HepG2 (cell line): Measurements from ENCODE around the gene ZIC4. TPM values are rescaled to one million over a fixed set of nuclear protein-coding genes. Genes with fewer than 3 reads are reported as not detected.

Experiments used
- DMAP1 ChIP-seq: IDR thresholded peaks from 2 replicates; pipeline ENCODE4 v1.6.1; 2016
- DPF2 ChIP-seq: sonication (generic); formaldehyde crosslinking; IDR thresholded peaks from 2 replicates; pipeline ENCODE4 v1.4.0; 2020; ENCODE audit warnings: mild to moderate bottlenecking, low read depth, missing genetic modification reagents, borderline replicate concordance
- FOXO1 ChIP-seq: sonication (generic); formaldehyde crosslinking; IDR thresholded peaks from 2 replicates; pipeline ENCODE4 v1.4.0; 2020; ENCODE audit warnings: missing genetic modification reagents
- GATAD2A ChIP-seq: IDR thresholded peaks from 2 replicates; pipeline ENCODE4 v1.6.1; 2016
- GMEB2 ChIP-seq: IDR thresholded peaks from 2 replicates; pipeline ENCODE4 v1.6.1; 2016; ENCODE audit warnings: missing biosample characterization, missing genetic modification reagents, low read depth
- POLR2A ChIP-seq, 2 experiments: IDR thresholded peaks; 2 replicates each; pipeline ENCODE4 v1.6.1; 2011; ENCODE audit warnings: low read depth in 2 of 2, low read length in 2 of 2, mild to moderate bottlenecking in 1 of 2, moderate library complexity in 1 of 2; ENCODE audit not compliant: insufficient read depth in 1 of 2
- PRMT3 ChIP-seq: sonication (generic); formaldehyde crosslinking; IDR thresholded peaks from 2 replicates; pipeline ENCODE4 v1.8.1; 2022; ENCODE audit warnings: low read depth, mild to moderate bottlenecking, moderate library complexity, missing genetic modification reagents, borderline replicate concordance
- RBFOX2 ChIP-seq: fragments of 200-400 bp; formaldehyde crosslinking; IDR thresholded peaks from 2 replicates; pipeline ENCODE4 v1.6.1; 2017; ENCODE audit warnings: low read depth, mild to moderate bottlenecking, low read length
- USF2 ChIP-seq, 2 experiments: sonication (generic) in 1 of 2; formaldehyde crosslinking in 1 of 2; IDR thresholded peaks; 2 replicates each; pipeline versions ENCODE4 v1.5.1 to v1.6.1; 2011 to 2020; ENCODE audit warnings: borderline replicate concordance in 1 of 2, low read depth in 1 of 2, low read length in 1 of 2, mild to moderate bottlenecking in 1 of 2, missing genetic modification reagents in 1 of 2, moderate library complexity in 1 of 2
- ZNF44 ChIP-seq: sonication (generic); formaldehyde crosslinking; IDR thresholded peaks from 2 replicates; pipeline ENCODE4 v1.5.1; 2020; ENCODE audit warnings: mild to moderate bottlenecking, missing genetic modification reagents
- ZNF713 ChIP-seq: sonication (generic); formaldehyde crosslinking; IDR thresholded peaks from 2 replicates; pipeline ENCODE4 v1.4.0; 2020; ENCODE audit warnings: mild to moderate bottlenecking, missing genetic modification reagents
- polyA plus RNA-seq, 8 experiments: library from polyadenylated mRNA; depleted of rRNA in 3 of 8; stranded (reverse) in 7 of 8; unstranded in 1 of 8; fragments of >200 nt; fragmentation: Illumina TruSeq in 4 of 8; extraction: Trizol in 4 of 8; gene quantifications; 2 replicates each; pipeline versions ENCODE4 v1.2.1 to v1.2.3, GENCODE V29; 2011 to 2016; ENCODE audit warnings: low read depth in 4 of 8, missing spikeins in 1 of 8, mixed read lengths in 1 of 8; ENCODE audit not compliant: insufficient read depth in 1 of 8
- total RNA-seq, 5 experiments: library from RNA; depleted of rRNA; stranded (reverse); fragments of >200 nt; fragmentation: Illumina TruSeq; extraction: Trizol; gene quantifications; 2 replicates each; pipeline ENCODE4 v1.2.3, GENCODE V29; 2016; ENCODE audit warnings: low read depth in 1 of 5
- TF ChIP-seq, protein P1 (sequence below): sonication (generic); formaldehyde crosslinking; IDR thresholded peaks from 2 replicates; pipeline ENCODE4 v1.4.0; 2020; ENCODE audit warnings: missing genetic modification reagents

Gene ZIC4
- total and polyA plus RNA-seq, 2 of the 13 experiments (the other 11 are each of a cell fraction or from before 2014, with no cell fraction given) = not detected

DNA sequence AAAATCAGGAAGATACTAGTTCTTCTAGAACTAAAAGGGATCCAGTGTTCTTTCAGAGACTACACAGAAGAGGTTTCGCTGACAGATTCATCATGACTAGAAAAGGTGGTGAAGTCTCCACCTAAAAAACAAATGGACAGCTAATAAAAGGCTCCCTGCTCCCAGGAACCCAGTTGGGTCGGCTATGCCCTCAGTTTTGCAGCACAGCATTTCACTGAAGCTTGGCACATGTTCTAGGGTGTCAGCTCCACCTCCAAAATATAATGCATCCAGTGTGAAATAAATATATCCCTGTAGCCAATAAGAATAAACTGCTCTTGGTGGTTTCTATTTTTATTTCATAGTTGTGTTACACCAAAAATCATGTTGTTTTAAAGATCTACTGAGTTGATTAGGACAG, 55.0 kb downstream of the ZIC4 start (continued):
- TF ChIP-seq GMEB2 (CRISPR knock-in tag) (no peak), USF2 (IDR thresholded peaks at IDR 0.05; ENCODE audit: low read depth, low read length) (no peak), USF2 (CRISPR knock-in tag; IDR thresholded peaks at IDR 0.05; ENCODE audit: borderline replicate concordance) (no peak), FOXO1 (no peak), DPF2 (no peak), PRMT3 (CRISPR knock-in tag) (no peak), RBFOX2 (no peak), ZNF44 (no peak), DMAP1 (CRISPR knock-in tag) (no peak), ZNF713 (CRISPR knock-in tag) (no peak), POLR2A (IDR thresholded peaks at IDR 0.05; ENCODE audit: insufficient read depth in 1 of 2, low read depth in 2 of 2, low read length in 2 of 2) (no peak), GATAD2A (CRISPR knock-in tag) (no peak)
- TF ChIP-seq, protein P1, sequence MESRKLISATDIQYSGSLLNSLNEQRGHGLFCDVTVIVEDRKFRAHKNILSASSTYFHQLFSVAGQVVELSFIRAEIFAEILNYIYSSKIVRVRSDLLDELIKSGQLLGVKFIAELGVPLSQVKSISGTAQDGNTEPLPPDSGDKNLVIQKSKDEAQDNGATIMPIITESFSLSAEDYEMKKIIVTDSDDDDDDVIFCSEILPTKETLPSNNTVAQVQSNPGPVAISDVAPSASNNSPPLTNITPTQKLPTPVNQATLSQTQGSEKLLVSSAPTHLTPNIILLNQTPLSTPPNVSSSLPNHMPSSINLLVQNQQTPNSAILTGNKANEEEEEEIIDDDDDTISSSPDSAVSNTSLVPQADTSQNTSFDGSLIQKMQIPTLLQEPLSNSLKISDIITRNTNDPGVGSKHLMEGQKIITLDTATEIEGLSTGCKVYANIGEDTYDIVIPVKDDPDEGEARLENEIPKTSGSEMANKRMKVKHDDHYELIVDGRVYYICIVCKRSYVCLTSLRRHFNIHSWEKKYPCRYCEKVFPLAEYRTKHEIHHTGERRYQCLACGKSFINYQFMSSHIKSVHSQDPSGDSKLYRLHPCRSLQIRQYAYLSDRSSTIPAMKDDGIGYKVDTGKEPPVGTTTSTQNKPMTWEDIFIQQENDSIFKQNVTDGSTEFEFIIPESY = no peak
- TF ChIP-seq, all 625 proteins: peak for 0
